HG02840 (cell line): ENCODE results near the gene L2HGDH.
"Not testable (repeated sequence)": the region's sequence is repeated elsewhere in the genome, so short reads cannot be mapped to it uniquely, and the experiment has no call there.

ENCODE experiments used
- ATAC-seq: cut with Tn5 transposase; IDR thresholded peaks from one replicate; pipeline ENCODE4 v1.9.1; 2021; ENCODE audit warnings: mild to moderate bottlenecking, moderate library complexity, moderate number of reproducible peaks; ENCODE audit not compliant: unreplicated experiment, low FRiP score

The L2HGDH gene

DNA sequence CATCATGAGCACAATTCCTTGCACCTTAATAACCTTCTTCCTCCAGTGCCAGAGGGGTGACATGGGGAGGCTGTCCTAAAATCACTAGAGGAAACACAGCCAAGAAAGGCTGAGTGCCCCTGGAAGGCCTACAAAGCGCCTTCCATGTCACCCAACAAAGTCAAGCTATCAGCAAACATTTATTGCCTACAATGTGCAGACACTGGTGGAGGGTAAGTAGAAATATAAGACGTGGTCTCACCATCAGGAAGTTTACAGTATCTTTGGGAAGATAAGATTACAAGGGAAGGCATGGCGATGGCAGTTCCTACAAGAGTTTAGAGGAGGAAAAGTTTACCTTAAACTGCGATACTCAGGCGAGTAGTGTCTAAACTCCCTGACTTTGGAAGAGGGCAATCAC lies 28.0 kb upstream of the L2HGDH start:
- ATAC-seq, result no peak

DNA sequence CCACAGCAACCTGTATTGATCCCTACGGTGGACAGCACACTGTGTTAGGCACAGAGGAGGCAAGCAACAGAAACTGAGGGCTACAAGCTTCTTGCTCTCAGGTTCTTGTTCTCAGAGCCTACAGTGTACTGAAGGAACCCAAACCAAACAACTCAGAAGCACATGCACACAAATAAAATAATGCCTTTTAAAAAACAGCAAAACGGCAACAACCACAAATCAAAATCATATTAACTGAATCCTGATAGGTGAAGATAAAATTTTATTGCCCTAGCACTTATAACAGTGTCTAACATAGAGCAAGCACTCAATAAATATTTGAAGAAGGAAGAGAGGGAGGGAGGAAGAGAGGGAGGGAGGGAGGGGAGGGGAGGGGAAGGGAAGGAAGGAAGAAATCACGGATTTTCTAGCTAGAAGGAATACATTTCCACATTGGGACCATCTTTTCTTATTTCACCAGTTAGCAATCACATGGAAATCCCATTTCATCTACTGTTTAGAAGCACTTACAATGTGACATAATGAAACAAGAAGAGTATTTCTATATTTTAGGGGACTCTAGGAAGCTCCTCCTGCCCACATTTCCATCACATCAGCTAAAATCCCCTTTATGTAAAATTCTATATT lies 27.3 kb upstream of the L2HGDH start:
- no peak for ATAC-seq

DNA sequence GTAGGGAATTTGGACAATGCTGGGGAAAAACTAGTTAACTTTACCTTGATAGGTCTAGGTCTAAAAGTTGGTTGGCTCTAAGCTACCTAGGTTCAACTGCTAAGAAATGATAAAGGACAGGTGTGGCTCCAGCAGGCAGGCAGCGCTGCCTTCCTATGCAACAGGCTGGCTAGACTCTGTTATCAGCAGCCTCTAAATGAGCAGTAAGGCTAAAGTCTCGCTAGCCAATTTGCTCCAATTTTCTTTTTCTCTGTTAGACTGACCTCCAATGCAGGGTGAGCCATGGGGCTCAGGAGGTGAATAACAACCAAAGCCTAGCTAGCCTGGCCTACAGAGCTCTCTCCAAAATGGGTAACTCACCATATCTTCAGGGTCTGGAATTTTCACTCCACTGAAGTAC lies 26.6 kb upstream of the L2HGDH start:
- no peak for ATAC-seq

DNA sequence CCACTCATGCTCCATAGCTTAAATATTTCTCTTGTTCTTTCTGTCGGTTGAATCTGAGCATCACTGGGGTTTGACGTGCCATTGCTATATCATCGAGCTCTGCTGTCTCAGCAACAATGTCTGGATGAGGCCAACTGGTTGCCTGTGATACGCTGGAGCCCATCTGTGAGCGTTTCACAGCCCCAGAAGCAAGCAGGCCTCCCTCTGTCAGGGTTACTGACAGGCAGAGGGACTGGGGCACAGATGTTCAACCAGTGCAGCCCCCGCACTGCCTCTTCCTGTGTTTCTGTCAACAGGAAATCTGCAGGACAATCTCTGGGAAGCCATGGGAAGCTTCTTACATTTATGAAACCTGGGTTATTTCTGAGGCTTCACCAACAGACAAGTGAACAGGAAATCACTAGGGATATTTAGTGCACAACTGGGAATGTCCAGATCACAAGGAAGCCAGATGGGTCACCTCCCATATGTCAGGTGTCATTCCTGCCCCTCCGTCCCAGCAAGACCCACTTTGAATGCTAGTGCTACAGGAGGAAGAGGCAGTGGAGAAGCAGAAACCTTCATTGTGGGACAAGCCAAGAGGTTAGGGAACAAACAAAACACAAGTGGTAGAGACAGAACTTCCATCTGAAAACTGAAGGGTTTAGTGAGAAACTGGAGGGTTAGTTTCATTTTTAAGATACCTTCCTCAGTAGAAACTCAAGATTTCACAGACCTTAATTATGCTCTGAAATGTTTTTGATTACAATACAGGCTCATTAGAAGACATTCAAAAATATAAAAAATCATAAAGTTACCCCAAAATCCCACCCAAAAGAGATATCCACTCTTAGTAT lies 24.2 kb upstream of the L2HGDH start:
- no peak for ATAC-seq

DNA sequence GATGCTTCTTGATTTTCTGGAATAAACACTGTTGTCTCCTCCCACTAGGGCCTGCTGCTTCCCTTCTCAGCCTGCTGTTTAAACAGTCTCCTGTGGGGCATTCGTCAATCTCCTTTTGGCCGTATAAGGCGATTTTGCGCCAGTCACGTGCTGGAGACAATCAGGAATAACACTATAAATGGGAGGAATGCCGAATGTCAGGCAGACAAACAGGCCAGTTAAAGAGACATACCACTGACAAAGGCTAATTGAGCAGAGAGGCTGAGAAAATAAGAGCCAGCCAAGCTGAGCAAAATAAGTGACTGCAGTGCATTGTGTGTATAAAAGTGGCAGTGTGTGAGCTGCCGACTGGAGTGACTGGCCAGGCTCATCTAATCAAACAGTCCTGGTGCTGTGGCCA lies 23.4 kb upstream of the L2HGDH start:
- ATAC-seq, result no peak

DNA sequence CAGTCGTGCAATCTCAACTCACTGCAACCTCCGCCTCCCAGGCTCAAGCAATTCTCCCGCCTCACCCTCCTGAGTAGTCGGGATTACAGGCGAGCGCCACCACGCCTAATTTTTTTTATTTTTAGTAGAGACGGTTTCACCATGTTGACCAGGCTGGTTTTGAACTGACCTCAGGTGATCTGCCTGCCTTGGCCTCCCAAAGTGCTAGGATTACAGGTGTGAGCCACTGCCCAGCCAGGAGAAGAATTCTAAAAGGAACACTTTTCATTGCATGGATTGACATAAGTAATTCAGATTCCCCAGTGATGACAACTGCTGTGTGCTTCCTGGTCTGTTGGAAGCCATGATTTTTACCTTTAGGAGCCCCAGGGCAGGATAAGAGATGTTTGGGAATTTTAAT lies 22.2 kb upstream of the L2HGDH start:
- ATAC-seq, result no peak

DNA sequence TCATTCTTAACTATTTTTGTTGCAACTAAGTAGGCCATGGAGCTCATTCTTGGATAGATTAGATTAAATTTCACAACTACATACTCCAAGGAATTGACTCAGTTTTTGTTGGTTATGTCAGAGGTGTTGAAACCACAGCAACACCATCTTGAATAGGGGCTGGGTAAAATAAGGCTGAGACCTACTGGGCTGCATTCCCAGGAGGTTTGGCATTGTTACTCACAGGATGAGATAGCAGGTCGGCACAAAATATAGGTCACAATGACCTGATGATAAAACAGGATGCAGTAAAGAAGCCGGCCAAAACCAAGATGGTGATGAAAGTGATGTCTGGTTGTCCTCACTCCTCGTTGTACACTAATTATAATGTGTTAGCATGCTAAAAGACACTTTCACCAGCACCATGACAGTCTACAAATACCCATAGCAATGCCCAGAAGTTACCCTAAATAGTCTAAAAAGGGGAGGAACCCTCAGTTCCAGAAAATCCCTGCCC lies 21.0 kb upstream of the L2HGDH start:
- no peak for ATAC-seq

DNA sequence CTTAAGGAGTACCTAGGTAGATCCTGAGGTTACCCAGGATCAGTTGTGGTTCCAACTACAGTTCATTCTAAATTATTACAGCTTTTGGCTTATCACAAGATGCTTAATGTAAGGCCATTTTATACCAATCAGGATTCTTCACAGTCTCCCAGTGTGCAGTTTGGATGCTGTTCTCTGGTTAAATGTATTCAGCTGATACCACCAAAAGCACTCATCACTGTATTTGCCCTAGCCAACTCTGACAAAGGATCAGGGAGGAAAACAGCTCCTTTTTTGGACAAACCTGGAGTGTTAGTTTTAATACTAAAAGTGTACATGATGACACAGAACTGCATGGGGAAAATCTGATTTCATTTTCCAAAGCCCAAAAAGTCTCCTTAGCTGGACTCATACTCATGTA lies 19.6 kb upstream of the L2HGDH start:
- ATAC-seq, result no peak

DNA sequence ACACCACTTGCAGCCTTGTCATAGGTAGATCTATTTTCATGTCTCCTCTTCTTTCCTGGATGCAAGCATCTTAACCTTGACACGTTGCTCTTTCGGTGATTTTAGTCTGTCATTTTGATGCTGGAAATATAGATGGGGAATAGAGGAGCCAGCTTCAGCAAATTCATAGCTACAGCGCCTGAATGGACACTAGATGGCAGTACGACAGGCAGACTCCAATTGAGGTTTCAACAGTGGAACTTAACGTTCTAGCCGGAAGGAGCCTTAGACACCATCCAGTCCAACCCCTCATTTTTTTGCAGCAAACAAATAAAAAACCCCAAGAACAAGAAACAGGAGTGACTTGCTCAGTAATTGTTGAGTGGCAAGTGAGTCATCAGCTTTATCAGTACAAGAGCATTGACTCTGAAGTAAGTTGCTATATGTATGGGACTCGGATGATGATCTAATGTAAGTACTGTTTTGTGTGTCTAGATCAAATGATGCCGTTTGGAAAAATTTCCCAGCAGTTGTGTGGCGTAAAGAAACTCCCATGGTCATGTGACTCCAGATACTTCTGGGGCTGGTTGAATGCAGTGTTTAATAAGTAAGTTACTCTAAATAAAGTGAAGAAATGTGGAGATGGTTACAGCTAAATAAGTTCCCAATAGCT lies 9.1 kb upstream of the L2HGDH start:
- ATAC-seq, result peak; percentile 86

DNA sequence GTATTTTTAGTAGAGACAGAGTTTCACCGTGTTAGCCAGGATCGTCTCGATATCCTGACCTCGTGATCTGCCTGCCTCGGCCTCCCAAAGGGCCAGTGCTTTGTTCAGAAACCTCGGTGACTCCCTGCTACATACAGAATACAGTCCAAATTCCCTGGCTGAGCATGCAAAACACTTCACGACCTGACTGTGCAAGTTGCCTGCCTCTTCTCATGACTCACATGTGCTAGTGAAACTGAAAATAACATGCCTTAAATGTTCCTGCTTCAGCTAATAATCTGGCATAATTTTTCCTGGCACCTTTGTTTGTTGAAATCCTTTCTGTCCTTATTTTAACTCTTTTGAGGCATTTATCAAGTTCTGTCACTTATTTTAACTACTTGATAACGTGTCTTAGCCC lies 8.3 kb upstream of the L2HGDH start:
- no peak for ATAC-seq

DNA sequence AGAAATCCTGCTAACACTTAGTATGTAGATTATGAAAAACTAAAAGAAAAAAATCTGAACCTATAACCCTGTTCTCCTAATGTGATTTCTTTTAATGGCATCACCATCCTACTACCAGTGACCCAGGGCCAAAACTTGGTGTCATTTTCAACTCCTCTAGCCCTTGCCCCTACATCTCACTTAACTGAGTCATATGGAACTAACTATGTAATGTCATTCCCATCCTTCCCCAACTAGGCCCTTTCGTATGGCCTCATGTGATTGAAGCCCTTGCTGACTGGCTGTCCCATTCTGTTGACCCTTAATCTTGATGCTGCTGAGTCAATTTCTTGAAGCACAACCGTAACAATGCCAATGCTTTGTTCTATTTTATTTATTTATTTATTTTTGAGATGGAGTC lies 7.7 kb upstream of the L2HGDH start:
- no peak for ATAC-seq

DNA sequence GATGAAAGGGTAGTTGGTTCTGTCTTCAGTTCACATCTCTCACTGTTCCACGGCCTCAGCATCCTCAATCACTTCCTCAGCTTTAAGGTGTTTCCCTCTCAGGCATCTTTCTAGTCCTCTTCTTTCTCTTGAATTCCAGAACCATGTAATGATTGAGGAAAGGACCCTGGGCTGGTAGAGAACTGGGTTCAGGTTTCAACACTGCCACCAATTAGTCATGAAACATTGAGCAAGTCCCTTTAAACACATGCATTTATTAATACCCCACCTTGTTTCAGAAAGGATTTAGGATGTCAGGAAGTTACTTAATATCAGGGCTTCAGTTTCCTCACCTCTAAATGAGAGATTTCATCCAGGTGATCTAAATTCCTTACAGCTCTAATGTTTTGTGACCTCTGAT lies 7.3 kb upstream of the L2HGDH start:
- no peak for ATAC-seq

DNA sequence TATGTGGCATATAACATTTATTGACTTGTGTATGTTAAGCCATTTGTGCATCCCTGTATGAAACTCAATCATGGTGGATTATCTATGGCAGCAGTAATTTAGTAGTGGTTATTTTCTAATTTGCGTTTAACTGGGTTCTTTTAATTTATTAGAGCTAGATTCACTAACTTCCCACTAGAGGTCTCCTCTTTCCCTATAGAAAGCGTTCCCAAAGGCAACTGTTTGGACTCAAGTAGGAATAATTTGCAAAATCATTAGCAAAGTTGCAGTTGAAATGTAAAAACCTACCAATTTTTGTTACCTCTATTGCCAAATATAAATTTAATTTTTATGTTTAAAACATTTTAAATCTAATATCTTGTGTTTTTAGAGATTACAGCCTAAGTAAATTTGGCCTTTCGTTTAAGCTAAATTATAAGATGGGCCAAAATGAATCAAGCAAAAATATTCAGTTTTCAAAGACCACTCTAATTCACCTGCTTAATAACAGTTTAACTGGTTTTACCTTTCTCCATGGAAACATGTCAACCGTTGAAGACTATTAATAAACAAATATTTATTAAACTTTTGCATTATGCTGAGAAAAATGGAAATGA lies 6.1 kb upstream of the L2HGDH start:
- ATAC-seq, result no peak

DNA sequence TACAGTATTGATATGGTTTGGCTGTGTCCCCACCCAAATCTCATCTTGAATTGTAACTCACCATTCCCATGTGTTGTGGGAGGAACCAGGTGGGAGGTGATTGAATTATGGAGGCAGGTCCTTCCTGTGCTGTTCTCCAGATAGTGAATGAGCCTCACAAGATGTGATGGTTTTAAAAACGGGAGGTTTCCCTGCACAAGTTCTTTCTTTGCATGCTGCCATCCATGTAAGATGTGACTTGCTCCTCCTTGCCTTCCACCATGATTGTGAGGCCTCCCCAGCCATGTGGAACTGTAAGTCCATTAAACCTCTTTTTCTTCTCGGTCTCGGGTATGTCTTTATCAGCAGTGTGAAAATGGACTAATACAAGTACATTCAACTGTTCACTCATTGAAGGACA lies 2.1 kb upstream of the L2HGDH start:
- ATAC-seq, result not testable (repeated sequence)

DNA sequence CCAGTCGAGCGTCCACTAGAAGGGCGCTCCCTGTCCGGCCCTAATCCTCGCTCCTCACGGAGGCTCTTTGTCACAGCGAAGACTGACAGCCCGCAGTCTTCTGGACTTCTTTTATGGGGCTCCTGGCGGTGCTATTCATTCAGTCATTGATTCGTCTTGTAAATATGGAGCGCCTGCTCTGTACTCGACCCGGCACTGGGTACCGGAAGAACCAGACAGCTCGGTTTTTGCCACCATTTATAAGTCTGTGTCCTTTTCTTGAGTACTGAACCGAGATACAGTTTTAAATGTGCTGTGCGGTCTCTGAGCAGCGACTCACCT lies 665 bp upstream of the L2HGDH start:
- ATAC-seq, result no peak

DNA sequence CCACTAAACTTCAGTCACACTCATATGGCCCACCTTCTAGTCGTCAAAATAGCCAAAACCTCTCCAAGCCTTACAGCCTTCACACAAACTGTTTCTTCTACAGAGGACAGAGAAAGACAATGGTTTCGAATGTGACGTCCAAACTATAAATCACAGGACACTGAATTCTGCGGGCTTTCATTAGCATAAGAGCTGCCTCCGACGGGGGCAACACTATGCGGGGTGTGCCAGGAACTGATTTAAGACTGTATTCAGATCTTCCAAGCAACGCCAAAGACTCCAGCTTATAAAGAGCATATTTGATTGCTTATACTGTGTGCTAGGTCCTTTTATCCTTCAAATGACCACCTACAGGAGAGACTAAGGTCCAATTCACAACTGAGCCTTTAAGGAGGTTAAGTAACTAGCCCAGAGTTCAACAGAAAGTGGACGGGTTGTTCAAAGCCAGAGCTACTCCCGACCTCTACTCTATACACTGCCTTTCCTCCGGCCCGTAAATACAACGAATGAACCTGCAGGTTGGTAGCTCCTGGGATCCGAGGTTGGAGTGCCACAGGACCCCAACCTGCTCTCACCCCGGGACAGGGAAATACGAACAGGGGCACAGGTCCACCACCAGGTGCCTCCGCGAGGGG lies 575 bp downstream of the L2HGDH start:
- ATAC-seq, result no peak

DNA sequence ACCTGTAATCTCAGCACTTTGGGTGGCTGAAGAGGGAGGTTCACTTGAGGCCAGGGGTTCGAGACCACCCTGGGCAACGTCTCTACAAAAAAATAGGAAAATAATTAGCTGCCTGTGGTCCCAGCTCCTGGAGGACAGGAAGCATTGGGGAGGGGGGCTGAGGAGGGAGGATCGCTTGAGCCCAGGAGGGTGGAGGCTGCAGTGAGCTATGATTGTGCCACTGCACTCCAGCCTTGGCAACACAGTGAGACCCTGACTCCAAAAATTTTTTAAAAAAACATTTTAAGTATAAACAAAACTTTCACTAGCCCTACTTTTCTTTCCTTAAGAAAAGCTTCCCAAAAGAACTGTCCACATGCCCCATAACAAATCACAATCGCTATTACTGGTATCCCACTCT lies 1.6 kb downstream of the L2HGDH start:
- ATAC-seq, result no peak

DNA sequence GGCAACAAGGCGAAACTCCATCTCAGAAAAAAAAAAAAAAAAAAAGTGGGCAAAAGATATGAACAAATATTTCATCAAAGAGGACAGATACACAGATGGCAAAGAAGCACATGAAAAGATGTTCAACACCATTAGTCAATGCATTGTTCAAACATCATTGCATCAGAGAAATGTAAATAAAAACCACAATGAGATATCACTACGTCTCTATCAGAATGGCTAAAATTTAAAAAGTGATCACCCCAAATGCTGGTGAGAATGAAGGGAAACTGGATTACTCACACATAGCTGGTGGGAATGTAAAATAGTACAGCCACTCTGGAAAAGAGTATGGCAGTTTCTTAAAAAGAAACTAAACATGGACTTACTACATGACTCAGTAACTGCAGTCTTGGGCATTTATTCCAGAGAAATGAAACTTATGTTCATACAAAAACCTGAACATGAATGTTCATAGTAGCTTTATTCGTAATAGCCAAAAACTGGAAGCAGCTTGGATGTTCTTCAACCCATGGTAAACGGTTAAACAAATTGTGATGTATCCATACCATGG lies 3.6 kb downstream of the L2HGDH start:
- no peak for ATAC-seq

DNA sequence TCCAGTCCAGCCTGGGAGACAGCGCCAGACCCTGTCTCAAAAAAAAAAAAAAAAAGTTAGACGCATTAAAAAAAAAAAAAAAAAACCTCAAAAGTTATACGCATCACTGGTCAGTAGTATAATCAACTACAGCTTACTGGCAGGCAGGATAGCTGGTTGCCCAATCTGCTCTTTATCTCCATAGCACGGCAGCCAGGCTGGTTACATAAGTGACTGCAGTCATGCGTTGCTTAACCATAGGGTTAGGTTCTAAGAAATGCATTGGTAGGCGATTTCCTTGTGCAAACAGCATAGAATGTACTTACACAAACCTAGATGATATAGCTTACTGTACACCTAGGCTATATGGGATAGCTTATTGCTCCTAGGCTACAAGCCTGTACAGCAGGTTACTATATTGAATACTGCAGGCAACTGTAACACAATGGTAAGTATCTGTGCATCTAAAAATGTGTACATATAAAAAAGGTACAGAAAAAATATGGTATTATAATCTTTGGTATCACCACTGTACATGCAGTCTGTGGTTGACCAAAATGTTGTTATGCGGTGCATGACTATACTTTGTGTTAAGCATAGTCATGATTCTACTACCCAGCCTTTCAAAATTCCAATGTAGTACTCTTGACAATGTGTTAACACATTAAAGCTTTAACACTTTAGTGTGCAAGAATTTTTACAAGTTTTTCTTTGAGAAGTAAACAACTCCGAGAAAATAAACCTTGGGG lies 8.1 kb downstream of the L2HGDH start:
- ATAC-seq, result no peak

DNA sequence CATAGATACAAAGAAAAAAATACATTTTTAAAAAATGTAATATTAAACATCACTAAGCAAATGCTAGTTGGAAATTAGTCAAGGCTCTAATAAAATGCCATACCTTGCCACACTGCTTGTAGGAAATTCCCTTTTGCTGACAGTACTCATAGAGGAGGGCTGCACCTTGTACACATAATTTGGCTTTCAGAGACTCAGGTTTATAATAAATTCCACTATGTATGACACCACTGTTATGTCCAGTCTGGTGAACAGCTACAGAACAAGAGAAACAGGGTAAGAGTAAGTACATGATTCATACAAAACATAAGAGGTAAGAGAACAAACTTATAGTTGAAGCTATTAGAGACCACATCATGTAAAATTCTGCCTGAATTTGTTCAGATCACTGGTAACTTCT lies 10.1 kb downstream of the L2HGDH start:
- ATAC-seq, result no peak
